Bronchial epithelial cell (primary cell): ENCODE measurements around the gene DTNB. TPM values are rescaled to one million over a fixed set of nuclear protein-coding genes. Genes with fewer than 3 reads are reported as not detected.

Source experiments
- DNase-seq: peaks from one replicate; pipeline ENCODE4 v3.0.0-alpha.2; 2010; ENCODE audit warnings: low read depth
- FAIRE-seq: peaks from 2 replicates; lab custom pipeline; 2011; peaks lifted over from hg19 to GRCh38; lab: Jason Lieb, UNC
- H3K27me3 ChIP-seq: 2 replicates; pipeline ENCODE4 v1.5.1; 2011; ENCODE audit warnings: low read length; ENCODE audit not compliant: control insufficient read depth, insufficient read depth
- H3K36me3 ChIP-seq: 2 replicates; pipeline ENCODE4 v1.5.1; 2011; ENCODE audit warnings: low read length; ENCODE audit not compliant: control insufficient read depth, insufficient read depth
- H3K4me3 ChIP-seq: 2 replicates; pipeline ENCODE4 v1.5.1; 2011; ENCODE audit warnings: mild to moderate bottlenecking, low read depth, low read length, control low read depth
- total RNA-seq: library from RNA; depleted of rRNA; stranded (reverse); fragments of >200 nt; gene quantifications from 2 replicates; pipeline ENCODE4 v1.2.1, GENCODE V29; 2014
- TF ChIP-seq, protein P1 (sequence below): IDR thresholded peaks from 2 replicates; pipeline ENCODE4 v1.5.1; 2011; ENCODE audit warnings: mild to moderate bottlenecking, moderate library complexity, low read length, control low read depth, inconsistent platforms; ENCODE audit not compliant: insufficient read depth, severe bottlenecking

Gene DTNB
- total RNA-seq, 1 donor from 2014 or later = 8.4 TPM

DNA sequence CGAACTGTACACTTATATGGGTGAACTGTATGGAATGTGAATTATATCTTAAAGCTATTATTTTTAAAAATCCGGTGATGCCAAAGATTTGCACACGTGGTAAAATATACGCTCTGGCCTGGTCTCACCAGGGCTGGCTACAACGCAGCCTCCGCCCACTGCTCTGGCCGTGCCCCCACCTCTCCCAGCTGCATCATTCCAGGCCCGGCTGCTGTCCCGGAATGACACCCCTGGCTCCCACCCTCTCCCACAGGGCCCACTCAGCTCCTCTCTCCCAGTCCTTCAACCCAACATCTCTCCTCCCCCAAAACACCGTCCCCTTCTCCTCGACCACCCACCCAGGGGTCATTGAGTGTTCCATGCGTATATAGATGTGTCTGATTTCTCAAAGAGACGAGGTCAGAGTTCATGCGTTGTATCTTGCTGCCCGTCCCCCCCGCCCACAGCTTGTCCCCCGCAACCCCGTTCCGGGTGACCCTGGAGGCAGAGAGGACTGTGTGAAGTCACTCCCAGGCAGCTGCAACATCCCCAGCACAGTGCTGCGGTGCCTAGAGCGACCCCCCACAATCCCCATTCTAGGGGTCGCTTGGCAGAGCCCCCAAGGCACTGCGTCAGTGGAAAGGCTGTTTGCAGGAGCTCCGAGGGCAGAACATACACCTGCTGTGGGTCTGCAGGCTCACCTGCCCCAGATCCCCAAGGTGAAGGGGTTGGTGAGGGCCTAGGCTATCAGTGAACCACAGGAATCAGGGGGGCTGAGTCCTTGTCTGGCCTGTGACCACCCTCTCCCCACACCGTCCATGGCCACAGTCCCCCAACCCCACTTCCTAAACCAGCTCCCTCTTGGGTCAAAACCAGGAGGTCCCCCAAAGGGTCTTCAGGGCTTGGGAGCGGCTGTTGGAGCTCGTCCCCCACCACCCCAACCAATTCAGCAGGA, 345.0 kb downstream of the DTNB start:
- H3K27me3 ChIP-seq = no peaks in the 10 kb centered on the region
- no peak for FAIRE-seq
- peaks cover 1% of the 10 kb centered on the region for H3K36me3 ChIP-seq
- DNase-seq = no peak
- no peak overlapping the region for H3K4me3 ChIP-seq
- TF ChIP-seq, protein P1, sequence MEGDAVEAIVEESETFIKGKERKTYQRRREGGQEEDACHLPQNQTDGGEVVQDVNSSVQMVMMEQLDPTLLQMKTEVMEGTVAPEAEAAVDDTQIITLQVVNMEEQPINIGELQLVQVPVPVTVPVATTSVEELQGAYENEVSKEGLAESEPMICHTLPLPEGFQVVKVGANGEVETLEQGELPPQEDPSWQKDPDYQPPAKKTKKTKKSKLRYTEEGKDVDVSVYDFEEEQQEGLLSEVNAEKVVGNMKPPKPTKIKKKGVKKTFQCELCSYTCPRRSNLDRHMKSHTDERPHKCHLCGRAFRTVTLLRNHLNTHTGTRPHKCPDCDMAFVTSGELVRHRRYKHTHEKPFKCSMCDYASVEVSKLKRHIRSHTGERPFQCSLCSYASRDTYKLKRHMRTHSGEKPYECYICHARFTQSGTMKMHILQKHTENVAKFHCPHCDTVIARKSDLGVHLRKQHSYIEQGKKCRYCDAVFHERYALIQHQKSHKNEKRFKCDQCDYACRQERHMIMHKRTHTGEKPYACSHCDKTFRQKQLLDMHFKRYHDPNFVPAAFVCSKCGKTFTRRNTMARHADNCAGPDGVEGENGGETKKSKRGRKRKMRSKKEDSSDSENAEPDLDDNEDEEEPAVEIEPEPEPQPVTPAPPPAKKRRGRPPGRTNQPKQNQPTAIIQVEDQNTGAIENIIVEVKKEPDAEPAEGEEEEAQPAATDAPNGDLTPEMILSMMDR = no peak

Other genes starting within 250 kb of the DTNB start
- gene ASXL2, start 204.9 kb upstream of the DTNB start, total RNA-seq = 4.2 and 6.3 TPM in 2 replicates